ENCODE measurements around the gene MAP1LC3B.

DNA sequence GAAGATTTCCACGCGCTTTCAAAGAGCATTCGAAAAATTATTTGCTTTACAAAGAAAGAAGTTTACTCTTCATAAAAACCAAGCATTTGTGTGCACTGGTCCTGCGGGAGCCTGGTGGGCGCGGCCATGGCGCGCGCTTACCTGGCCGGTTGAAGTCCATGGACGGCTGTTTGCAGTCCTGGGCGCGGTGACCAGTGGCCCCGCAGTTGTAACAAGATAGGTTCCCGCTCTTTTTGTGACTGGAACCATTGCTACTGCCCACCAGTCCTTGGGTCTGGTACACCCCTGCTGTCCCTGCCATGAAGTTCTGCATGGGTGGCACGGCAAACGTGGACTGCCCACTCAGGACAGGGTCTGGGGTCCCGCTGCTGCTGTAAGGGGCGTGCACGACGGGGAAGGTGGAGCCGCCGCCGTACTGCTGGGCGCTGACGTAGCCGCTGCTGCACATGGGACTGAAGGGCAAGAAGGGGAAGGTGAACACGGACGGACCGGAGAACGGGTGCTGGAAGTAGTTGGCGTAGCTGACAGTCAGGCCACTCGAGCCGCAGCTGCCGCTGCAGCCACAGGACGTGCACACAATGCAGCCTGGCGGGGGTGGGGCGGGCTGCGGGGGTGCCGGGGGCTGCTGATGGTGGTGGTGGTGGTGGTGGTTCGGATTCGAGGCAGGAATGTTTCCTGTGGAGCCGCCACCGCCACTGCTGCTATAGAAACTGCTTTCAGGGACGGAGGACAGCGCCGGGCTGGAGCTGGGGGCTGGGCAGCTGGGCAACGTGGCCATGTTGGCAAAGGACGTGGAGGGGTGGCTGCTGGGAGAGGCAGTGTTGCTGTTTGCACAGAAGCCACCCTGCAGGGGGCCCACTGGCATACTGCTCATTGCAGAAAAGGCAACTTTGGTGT lies 19.5 kb downstream of the MAP1LC3B start:
- TF ChIP-seq CTCF (conservative IDR thresholded peaks at IDR 0.05; ENCODE audit: low read length) (no peak), EZH2phosphoT487 (IDR thresholded peaks at IDR 0.05; ENCODE audit: borderline replicate concordance) (no peak)

Measured in Loucy (cell line).